K562 (cell line): ENCODE data around the gene PRODH2. TPM values are rescaled to one million over a fixed set of nuclear protein-coding genes. Genes with fewer than 3 reads are reported as not detected.

ENCODE experiments used
- ATAC-seq: fragments of 200-7000 bp; cut with Tn5 transposase; 3 replicates; pipeline ENCODE4 v1.9.1; 2020; ENCODE audit warnings: moderate library complexity
- BruUV-seq: library from RNA; stranded (reverse); fragments of 400-500 nt; replicated peaks from 2 replicates; lab custom pipeline; 2021; lab: Mats Ljungman, UMichigan
- CTCF ChIA-PET: fragments of 300-600 bp; formaldehyde crosslinking; extraction: SDS; loops from one replicate; lab custom pipeline; 2021; ENCODE audit warnings: low intra/inter-chr PET ratio; lab: Yijun Ruan, JAX
- POLR2A ChIA-PET: fragments of 300-600, 350-650 bp; sonication (Branson Sonifier 250); formaldehyde crosslinking; extraction: SDS; loops from one replicate; lab custom pipeline; 2021; ENCODE audit warnings: antibody characterized with exemption, inconsistent platforms; lab: Yijun Ruan, JAX
- DNase-seq, 4 experiments: peaks; one replicate each; pipeline versions ENCODE4 v3.0.0 to v3.0.0-alpha.2; 2011 to 2018; ENCODE audit warnings: low spot score in 3 of 4, mixed read lengths in 3 of 4; ENCODE audit errors: extremely low read depth in 1 of 4
- FAIRE-seq: peaks from 2 replicates; lab custom pipeline; 2011; peaks lifted over from hg19 to GRCh38; lab: Jason Lieb, UNC
- H2AFZ ChIP-seq: 2 replicates; pipeline ENCODE4 v1.6.0; 2011; ENCODE audit warnings: low read depth, low read length, control low read depth, inconsistent platforms
- H3K27ac ChIP-seq: fragments of 200-600 bp; 3 replicates; pipeline ENCODE4 v1.8.0; 2011; ENCODE audit warnings: low read depth, mild to moderate bottlenecking, control low read depth, inconsistent platforms, low read length, moderate library complexity, mixed read lengths; ENCODE audit errors: extremely low read depth
- H3K27me3 ChIP-seq, 2 experiments: fragments of 300-600 bp in 1 of 2; 2 replicates in 1 of 2; 3 replicates in 1 of 2; pipeline versions ENCODE4 v1.6.0 to v1.8.0; 2011; ENCODE audit warnings: inconsistent platforms in 2 of 2, low read length in 2 of 2, mild to moderate bottlenecking in 1 of 2, mixed read lengths in 1 of 2, moderate library complexity in 1 of 2; ENCODE audit not compliant: control insufficient read depth in 2 of 2, insufficient read depth in 2 of 2
- H3K36me3 ChIP-seq: fragments of 300-600 bp; 3 replicates; pipeline ENCODE4 v1.8.0; 2011; ENCODE audit warnings: mild to moderate bottlenecking, low read length, inconsistent platforms; ENCODE audit not compliant: control insufficient read depth, insufficient read depth
- H3K4me1 ChIP-seq, 2 experiments: fragments of 200-600 bp in 1 of 2; replicated peaks in 1 of 2; 2 replicates in 1 of 2; 3 replicates in 1 of 2; pipeline versions ENCODE4 v1.5.1 to v1.8.0; 2011; ENCODE audit warnings: inconsistent platforms in 2 of 2, low read length in 2 of 2, mild to moderate bottlenecking in 1 of 2, mixed read lengths in 1 of 2, moderate library complexity in 1 of 2; ENCODE audit not compliant: control insufficient read depth in 2 of 2, insufficient read depth in 2 of 2
- H3K4me2 ChIP-seq: 2 replicates; pipeline ENCODE4 v1.6.1; 2011; ENCODE audit warnings: low read length, control low read depth, inconsistent platforms, mixed read lengths; ENCODE audit not compliant: insufficient read depth
- H3K4me3 ChIP-seq: fragments of 200-600 bp; sonication (generic), shearing (Covaris generic); 2 replicates; pipeline ENCODE4 v1.5.1; 2016; ENCODE audit warnings: control low read depth, inconsistent platforms
- H3K79me2 ChIP-seq: fragments of 200-600 bp; 3 replicates; pipeline ENCODE4 v1.8.0; 2011; ENCODE audit warnings: low read length, inconsistent platforms; ENCODE audit not compliant: control insufficient read depth, insufficient read depth
- H3K9ac ChIP-seq, 2 experiments: 2 replicates each; pipeline versions ENCODE4 v1.6.0 to v1.6.1; 2011; ENCODE audit warnings: low read depth in 2 of 2, low read length in 2 of 2, control low read depth in 1 of 2, inconsistent platforms in 1 of 2, mild to moderate bottlenecking in 1 of 2, mixed read lengths in 1 of 2; ENCODE audit not compliant: insufficient read depth in 1 of 2
- H3K9me1 ChIP-seq: one replicate; pipeline ENCODE4 v1.6.0; 2011; ENCODE audit warnings: inconsistent platforms, mild to moderate bottlenecking, low read length, moderate library complexity; ENCODE audit not compliant: control insufficient read depth, insufficient read depth
- H3K9me3 ChIP-seq: replicated peaks from 2 replicates; pipeline ENCODE4 v1.5.1; 2011; ENCODE audit warnings: low read depth, low read length, inconsistent platforms; ENCODE audit not compliant: control insufficient read depth, insufficient read depth
- H4K20me1 ChIP-seq: replicated peaks from 2 replicates; pipeline ENCODE4 v1.6.1; 2011; ENCODE audit warnings: low read length, inconsistent platforms, mixed read lengths; ENCODE audit not compliant: control insufficient read depth, insufficient read depth
- DPF2 ChIP-seq: fragments of 450-650 bp; IDR thresholded peaks from 2 replicates; pipeline ENCODE4 v1.6.1; 2016
- ETV6 ChIP-seq, 3 experiments: fragments of 150-350 bp in 1 of 3; sonication (generic) in 1 of 3; formaldehyde crosslinking in 1 of 3; IDR thresholded peaks; 2 replicates each; pipeline versions ENCODE4 v1.6.1 to v1.8.0; 2014 to 2022; ENCODE audit warnings: borderline replicate concordance in 2 of 3, low read depth in 2 of 3, antibody characterized with exemption in 1 of 3, low read length in 1 of 3, mild to moderate bottlenecking in 1 of 3, missing genetic modification reagents in 1 of 3
- KDM2B ChIP-seq: fragments of 250-450 bp; sonication (Bioruptor Pico); IDR thresholded peaks from 2 replicates; pipeline ENCODE4 v1.8.0; 2021; ENCODE audit warnings: mild to moderate bottlenecking, moderate library complexity
- KDM5B ChIP-seq: fragments of 200-600 bp; sonication (generic); IDR thresholded peaks from 2 replicates; pipeline ENCODE4 v1.6.1; 2012; ENCODE audit warnings: low read depth, mild to moderate bottlenecking, moderate library complexity, low read length, control low read depth, inconsistent platforms; ENCODE audit not compliant: insufficient replicate concordance
- MAZ ChIP-seq, 2 experiments: fragments of 450-650 bp in 1 of 2; sonication (generic) in 1 of 2; formaldehyde crosslinking; IDR thresholded peaks in 1 of 2; conservative IDR thresholded peaks in 1 of 2; 2 replicates each; pipeline versions ENCODE4 v1.4.0 to v1.5.0; 2020; ENCODE audit warnings: mild to moderate bottlenecking in 1 of 2, missing genetic modification reagents in 1 of 2
- PRMT5 ChIP-seq: sonication (generic); formaldehyde crosslinking; IDR thresholded peaks from 2 replicates; pipeline ENCODE4 v1.5.0; 2020; ENCODE audit warnings: missing genetic modification reagents
- SMARCA4 ChIP-seq: fragments of 450-650 bp; IDR thresholded peaks from 2 replicates; pipeline ENCODE4 v1.6.1; 2016
- TARDBP ChIP-seq: fragments of 450-650 bp; IDR thresholded peaks from 2 replicates; pipeline ENCODE4 v1.6.1; 2016
- ZFP36 ChIP-seq: fragments of 150-350 bp; IDR thresholded peaks from 2 replicates; pipeline ENCODE4 v1.6.1; 2018; ENCODE audit warnings: low read length, low read depth; ENCODE audit not compliant: partially characterized antibody
- ZNF124 ChIP-seq: sonication (generic); formaldehyde crosslinking; IDR thresholded peaks from 2 replicates; pipeline ENCODE4 v1.8.1; 2022; ENCODE audit warnings: missing genetic modification reagents
- ZNF79 ChIP-seq: fragments of 250-450 bp; sonication (Bioruptor Pico); IDR thresholded peaks from 2 replicates; pipeline ENCODE4 v1.4.0; 2020; ENCODE audit warnings: low read depth, mild to moderate bottlenecking, moderate library complexity
- WGBS: fragments of 100-300 bp; shearing (Covaris generic); methylation state at CpG from one replicate; pipeline ENCODE4 v1.1.6; 2016; ENCODE audit warnings: low coverage, mixed read lengths; ENCODE audit not compliant: insufficient coverage; ENCODE audit errors: missing lambda C conversion rate; 5-methylcytosine and 5-hydroxymethylcytosine counted together
- in situ Hi-C: fragments of 300-500 bp; cut with MboI; formaldehyde crosslinking; loops from 4 replicates; pipeline ENCODE4 v1.15.0; 2018; ENCODE audit warnings: inconsistent platforms, mixed read lengths
- intact Hi-C: fragments of 100-400 bp; cut with micrococcal nuclease; formaldehyde crosslinking; loops from 2 replicates; pipeline ENCODE4 v1.14.2; 2022
- polyA plus RNA-seq, 8 experiments: library from polyadenylated mRNA; depleted of rRNA in 4 of 8; stranded (reverse) in 5 of 8; unstranded in 3 of 8; fragments of >200 nt; fragmentation: Nextera tagmentation in 2 of 8; fragmentation: Illumina TruSeq in 1 of 8; extraction: Ambion mirVana in 2 of 8; extraction: Trizol in 1 of 8; gene quantifications; 2 replicates each; pipeline versions ENCODE4 v1.2.1 to v1.2.3, GENCODE V29; 2011 to 2014; ENCODE audit warnings: inconsistent platforms in 1 of 8, missing spikeins in 1 of 8
- total RNA-seq, 7 experiments: library from RNA; depleted of rRNA in 6 of 7; stranded (reverse); fragments of >200 nt in 6 of 7; fragmentation: Illumina TruSeq in 2 of 7; extraction: Trizol in 2 of 7; gene quantifications; 2 replicates each; pipeline versions ENCODE4 v1.2.1 to v1.2.3, GENCODE V29; 2011 to 2021; ENCODE audit warnings: low replicate concordance in 1 of 7
- TF ChIP-seq, protein P1 (sequence below), 2 experiments: fragments of 250-450 bp in 1 of 2; fragments of 450-650 bp in 1 of 2; sonication (Bioruptor Pico) in 1 of 2; IDR thresholded peaks; 2 replicates each; pipeline versions ENCODE4 v1.6.1 to v1.8.0; 2016 to 2021; ENCODE audit warnings: mild to moderate bottlenecking in 2 of 2, moderate library complexity in 2 of 2, missing compliant biosample characterization in 1 of 2, missing genetic modification characterization in 1 of 2

The PRODH2 gene
- total and polyA plus RNA-seq, 9 of the 15 experiments (the other 6 are each of a cell fraction or from before 2014, with no cell fraction given): not detected

DNA sequence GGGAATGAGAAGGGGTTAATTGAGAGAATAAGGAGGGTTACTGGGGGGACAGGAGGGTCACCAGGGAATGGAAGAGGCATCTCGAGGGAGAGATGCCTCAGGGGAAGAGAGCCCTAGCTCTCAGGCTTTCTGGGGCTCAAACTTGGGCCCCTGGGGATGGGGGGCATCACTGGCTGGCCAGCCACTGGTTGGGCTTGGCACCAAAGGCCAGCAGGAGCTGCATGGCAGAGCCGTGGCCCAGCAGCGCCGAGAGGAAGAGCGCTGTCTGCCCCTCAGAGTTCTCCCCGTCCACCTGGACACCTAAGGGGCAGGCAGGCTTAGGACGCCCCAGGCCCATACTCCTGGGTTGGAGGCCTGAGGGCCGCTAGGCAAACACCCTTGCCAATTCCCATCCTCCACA, 19.8 kb downstream of the PRODH2 start (continued):
- TF ChIP-seq MAZ (CRISPR knock-in tag; conservative IDR thresholded peaks at IDR 0.05 in 1 of 2, IDR thresholded peaks at IDR 0.05 in 1 of 2): no peak

GRCh38 chr19:35792312-35792711, 20.3 kb downstream of the PRODH2 start:
- Histone ChIP-seq H3K9me3 (no peaks in the 10 kb centered on the region), H3K27me3 (no peaks in the 10 kb centered on the region; a peak in 1 of 5 replicates), H3K9me1 (no peaks in the 10 kb centered on the region), H3K4me2 (no peak overlapping the region)
- in situ Hi-C loops: no loop called here
- TF ChIP-seq SMARCA4 (no peak), ZNF79 (no peak)
- TF ChIP-seq, all 486 proteins: peak for 0
- ATAC-seq (no peak), FAIRE-seq (no peak), DNase-seq (no peak)
- no peaks in the 10 kb centered on the region for H3K36me3 ChIP-seq
- H3K4me3 ChIP-seq: no peak overlapping the region
- H4K20me1 ChIP-seq: no peaks in the 10 kb centered on the region
- no TSS peak for BruUV-seq
- intact Hi-C loops: no loop called here
- no peak overlapping the region for H3K9ac ChIP-seq
- H2AFZ ChIP-seq: no peak overlapping the region
- WGBS: 27% methylated on average over 14 of the region's 15 CpGs
- peaks cover 0 to 53% of the 10 kb centered on the region in 2 experiments; a peak in 3 of 5 replicates for H3K4me1 ChIP-seq
- no peak overlapping the region for H3K27ac ChIP-seq
- POLR2A ChIA-PET: no interaction called here
- CTCF ChIA-PET: no interaction called here
- no peaks in the 10 kb centered on the region for H3K79me2 ChIP-seq

DNA sequence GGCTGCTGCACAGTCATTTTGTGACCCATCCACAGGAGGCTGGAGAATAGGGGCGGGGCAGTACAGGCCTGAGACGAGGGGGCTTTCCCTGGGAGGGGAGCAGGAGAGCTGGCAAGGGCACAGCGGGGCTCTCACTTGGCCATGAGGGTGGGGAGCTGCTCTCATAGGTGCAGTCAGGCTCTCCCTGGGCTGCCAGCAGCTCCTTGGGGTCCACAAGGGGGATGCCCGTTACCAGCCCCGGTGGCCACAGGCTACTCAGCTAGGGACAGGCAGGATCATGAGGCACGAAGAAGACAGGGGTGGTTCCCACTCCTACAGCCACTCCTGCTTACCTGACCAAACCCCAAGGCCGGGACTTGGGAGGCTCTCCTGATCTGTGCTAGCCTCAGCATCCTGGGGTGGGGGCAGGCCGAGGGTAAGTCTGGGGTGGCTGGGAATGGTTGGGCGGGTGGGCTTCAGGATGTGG, 20.8 kb downstream of the PRODH2 start:
- FAIRE-seq: no peak
- H3K27ac ChIP-seq: no peak overlapping the region
- DNase-seq: no peak
- 32% methylated on average over 8 of the region's 9 CpGs for WGBS
- no TSS peak for BruUV-seq
- H4K20me1 ChIP-seq: no peaks in the 10 kb centered on the region
- intact Hi-C loops: no loop called here
- in situ Hi-C loops: no loop called here
- ChIA-PET POLR2A (no interaction called here), CTCF (no interaction called here)
- no peaks in the 10 kb centered on the region for H3K9me3 ChIP-seq
- no peaks in the 10 kb centered on the region for H3K36me3 ChIP-seq
- TF ChIP-seq, protein P1, sequence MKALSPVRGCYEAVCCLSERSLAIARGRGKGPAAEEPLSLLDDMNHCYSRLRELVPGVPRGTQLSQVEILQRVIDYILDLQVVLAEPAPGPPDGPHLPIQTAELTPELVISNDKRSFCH (CRISPR knock-in tag; IDR thresholded peaks at IDR 0.05): no peak
- TF ChIP-seq, protein P1 (tag; IDR thresholded peaks at IDR 0.05): no peak
- TF ChIP-seq DPF2 (no peak), KDM5B (no peak), PRMT5 (CRISPR knock-in tag) (no peak), ZFP36 (no peak), TARDBP (no peak), KDM2B (CRISPR knock-in tag) (no peak), ETV6 (IDR thresholded peaks at IDR 0.05; ENCODE audit: borderline replicate concordance in 1 of 2, low read depth in 2 of 2, low read length in 1 of 2) (no peak), ETV6 (CRISPR knock-in tag; IDR thresholded peaks at IDR 0.05; ENCODE audit: borderline replicate concordance) (no peak), ZNF124 (CRISPR knock-in tag) (no peak)
- no peaks in the 10 kb centered on the region for H3K9me1 ChIP-seq
- H2AFZ ChIP-seq: no peak overlapping the region
- H3K4me3 ChIP-seq: no peak overlapping the region
- no peaks in the 10 kb centered on the region for H3K79me2 ChIP-seq
- no peaks in the 10 kb centered on the region; a peak in 1 of 5 replicates for H3K27me3 ChIP-seq
- no peak overlapping the region for H3K4me2 ChIP-seq
- H3K4me1 ChIP-seq: peaks cover 0 to 50% of the 10 kb centered on the region in 2 experiments; a peak in 3 of 5 replicates
- no peak overlapping the region for H3K9ac ChIP-seq
- ATAC-seq: no peak
